ENCODE measurements around the gene STH. TPM values are rescaled to one million over a fixed set of nuclear protein-coding genes. Genes with fewer than 3 reads are reported as not detected.

STH gene
- total and polyA plus RNA-seq, 3 donors from 2014 or later, result 1.3 TPM; not detected in 2

DNA sequence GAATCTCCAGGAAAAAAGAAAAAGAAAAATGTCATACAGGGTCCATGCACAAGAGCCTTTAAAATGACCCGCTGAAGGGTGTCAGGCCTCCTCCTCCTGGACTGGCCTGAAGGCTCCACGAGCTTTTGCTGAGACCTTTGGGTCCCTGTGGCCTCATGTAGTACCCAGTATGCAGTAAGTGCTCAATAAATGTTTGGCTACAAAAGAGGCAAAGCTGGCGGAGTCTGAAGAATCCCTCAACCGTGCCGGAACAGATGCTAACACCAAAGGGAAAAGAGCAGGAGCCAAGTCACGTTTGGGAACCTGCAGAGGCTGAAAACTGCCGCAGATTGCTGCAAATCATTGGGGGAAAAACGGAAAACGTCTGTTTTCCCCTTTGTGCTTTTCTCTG, 845 bp downstream of the STH start:
- no peak for TF ChIP-seq POLR2A (IDR thresholded peaks at IDR 0.05)
- TF ChIP-seq, protein P1, sequence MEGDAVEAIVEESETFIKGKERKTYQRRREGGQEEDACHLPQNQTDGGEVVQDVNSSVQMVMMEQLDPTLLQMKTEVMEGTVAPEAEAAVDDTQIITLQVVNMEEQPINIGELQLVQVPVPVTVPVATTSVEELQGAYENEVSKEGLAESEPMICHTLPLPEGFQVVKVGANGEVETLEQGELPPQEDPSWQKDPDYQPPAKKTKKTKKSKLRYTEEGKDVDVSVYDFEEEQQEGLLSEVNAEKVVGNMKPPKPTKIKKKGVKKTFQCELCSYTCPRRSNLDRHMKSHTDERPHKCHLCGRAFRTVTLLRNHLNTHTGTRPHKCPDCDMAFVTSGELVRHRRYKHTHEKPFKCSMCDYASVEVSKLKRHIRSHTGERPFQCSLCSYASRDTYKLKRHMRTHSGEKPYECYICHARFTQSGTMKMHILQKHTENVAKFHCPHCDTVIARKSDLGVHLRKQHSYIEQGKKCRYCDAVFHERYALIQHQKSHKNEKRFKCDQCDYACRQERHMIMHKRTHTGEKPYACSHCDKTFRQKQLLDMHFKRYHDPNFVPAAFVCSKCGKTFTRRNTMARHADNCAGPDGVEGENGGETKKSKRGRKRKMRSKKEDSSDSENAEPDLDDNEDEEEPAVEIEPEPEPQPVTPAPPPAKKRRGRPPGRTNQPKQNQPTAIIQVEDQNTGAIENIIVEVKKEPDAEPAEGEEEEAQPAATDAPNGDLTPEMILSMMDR (IDR thresholded peaks at IDR 0.05), result no peak
- no peaks in the 10 kb centered on the region for H3K9me3 ChIP-seq
- H3K4me1 ChIP-seq, result peaks cover 4% of the 10 kb centered on the region
- intact Hi-C loops (cut with DNase I; ENCODE audit: low total_unique reads), result loop anchor here (10.0 kb wide), 1 partner anchor 275 kb away; no protein-coding TSS in a partner anchor
- WGBS, 2 donors, result 88 to 89% methylated on average over 9 of the region's 9 CpGs
- H3K27me3 ChIP-seq, result no peaks in the 10 kb centered on the region
- no peaks in the 10 kb centered on the region for H3K36me3 ChIP-seq (ENCODE audit: low read depth, missing control alignments)
- no peak overlapping the region for H3K4me3 ChIP-seq
- DNase-seq, result no peak
- H3K27ac ChIP-seq, result no peak overlapping the region

GRCh38 chr17:46000292-46000691, 1.2 kb downstream of the STH start:
- no peaks in the 10 kb centered on the region for H3K9me3 ChIP-seq
- no peak for TF ChIP-seq POLR2A (IDR thresholded peaks at IDR 0.05)
- TF ChIP-seq, protein P1 (IDR thresholded peaks at IDR 0.05), result no peak

GRCh38 chr17:46000757-46001156, 1.7 kb downstream of the STH start:
- no peak for TF ChIP-seq POLR2A (IDR thresholded peaks at IDR 0.05)
- TF ChIP-seq, protein P1 (IDR thresholded peaks at IDR 0.05), result no peak
- 67 to 84% methylated on average over 2 of the region's 2 CpGs for WGBS, 2 donors
- H3K27me3 ChIP-seq, result no peaks in the 10 kb centered on the region
- H3K27ac ChIP-seq, result no peak overlapping the region
- no peaks in the 10 kb centered on the region for H3K36me3 ChIP-seq (ENCODE audit: low read depth, missing control alignments)
- intact Hi-C loops (cut with DNase I; ENCODE audit: low total_unique reads), result loop anchor here (10.0 kb wide), 1 partner anchor 274 kb away; no protein-coding TSS in a partner anchor
- H3K4me3 ChIP-seq, result no peak overlapping the region
- no peak for DNase-seq
- no peaks in the 10 kb centered on the region for H3K9me3 ChIP-seq
- peaks cover 4% of the 10 kb centered on the region for H3K4me1 ChIP-seq

More at GRCh38 chr17:46000292-46000691, 1.2 kb downstream of the STH start:
- Histone ChIP-seq H3K36me3 (ENCODE audit: low read depth, missing control alignments) (no peaks in the 10 kb centered on the region), H3K4me3 (no peak overlapping the region), H3K27me3 (no peaks in the 10 kb centered on the region), H3K4me1 (peaks cover 4% of the 10 kb centered on the region), H3K27ac (no peak overlapping the region)
- DNase-seq, result no peak
- WGBS, 2 donors, result 74 to 77% methylated on average over 7 of the region's 7 CpGs
- intact Hi-C loops (cut with DNase I; ENCODE audit: low total_unique reads), result loop anchor here (10.0 kb wide), 1 partner anchor 275 kb away; no protein-coding TSS in a partner anchor

GRCh38 chr17:46001390-46002310, 2.6 kb downstream of the STH start:
- no peaks in the 10 kb centered on the region for H3K27me3 ChIP-seq
- H3K4me1 ChIP-seq, result peaks cover 4% of the 10 kb centered on the region
- 74 to 77% methylated on average over 13 of the region's 13 CpGs for WGBS, 2 donors
- no peak for DNase-seq
- no peak overlapping the region for H3K4me3 ChIP-seq
- TF ChIP-seq POLR2A (IDR thresholded peaks at IDR 0.05), result no peak
- TF ChIP-seq, protein P1 (IDR thresholded peaks at IDR 0.05), result no peak
- H3K36me3 ChIP-seq (ENCODE audit: low read depth, missing control alignments), result no peaks in the 10 kb centered on the region
- H3K27ac ChIP-seq, result no peak overlapping the region
- intact Hi-C loops (cut with DNase I; ENCODE audit: low total_unique reads), result loop anchor here (10.0 kb wide), 1 partner anchor 273 kb away; no protein-coding TSS in a partner anchor
- no peaks in the 10 kb centered on the region for H3K9me3 ChIP-seq

Measured in testis (tissue), 3 donors.